Activated naive CD8-positive, alpha-beta T cell treated with anti-CD3 and anti-CD28 coated beads, Interleukin-2, amount 10 ng/mL, durations not matched to agents 7 days and 5 days (primary cell): ENCODE data around the gene CREB5. TPM values are rescaled to one million over a fixed set of nuclear protein-coding genes. Genes with fewer than 3 reads are reported as not detected.
"Not testable (repeated sequence)": the region's sequence is repeated elsewhere in the genome, so short reads cannot be mapped to it uniquely, and the experiment has no call there.

Source experiments
- ATAC-seq: fragments of 150-1000 bp; cut with Tn5 transposase; one replicate; pipeline ENCODE4 v1.10.0; 2021; ENCODE audit warnings: low read depth, moderate library complexity
- POLR2A ChIA-PET: fragments of 350-600 bp; sonication (Branson Sonifier 250); formaldehyde crosslinking; loops from one replicate; lab custom pipeline; 2021; ENCODE audit warnings: antibody characterized with exemption; lab: Charles Lee
- DNase-seq: peaks from one replicate; pipeline ENCODE4 v3.0.0; 2021
- H3K27ac Mint-ChIP-seq: one replicate; pipeline ENCODE4 v1.8.0; 2022; ENCODE audit warnings: mild to moderate bottlenecking, mixed read lengths
- H3K27me3 Mint-ChIP-seq: one replicate; pipeline ENCODE4 v1.8.0; 2022; ENCODE audit warnings: mild to moderate bottlenecking, moderate library complexity, mixed read lengths
- H3K36me3 Mint-ChIP-seq: one replicate; pipeline ENCODE4 v1.8.0; 2021; ENCODE audit warnings: mild to moderate bottlenecking, mixed read lengths
- H3K4me1 Mint-ChIP-seq: one replicate; pipeline ENCODE4 v1.8.0; 2021; ENCODE audit warnings: mixed read lengths
- H3K4me3 Mint-ChIP-seq: one replicate; pipeline ENCODE4 v1.8.0; 2022; ENCODE audit warnings: mild to moderate bottlenecking, moderate library complexity, mixed read lengths
- H3K9me3 Mint-ChIP-seq: one replicate; pipeline ENCODE4 v1.8.0; 2021; ENCODE audit warnings: mixed read lengths
- total RNA-seq, 2 experiments: library from RNA; stranded (reverse); gene quantifications; one replicate each; pipeline ENCODE4 v1.2.3, GENCODE V29; 2021

Gene CREB5
- total RNA-seq, 2 experiments from 2014 or later: not detected

DNA sequence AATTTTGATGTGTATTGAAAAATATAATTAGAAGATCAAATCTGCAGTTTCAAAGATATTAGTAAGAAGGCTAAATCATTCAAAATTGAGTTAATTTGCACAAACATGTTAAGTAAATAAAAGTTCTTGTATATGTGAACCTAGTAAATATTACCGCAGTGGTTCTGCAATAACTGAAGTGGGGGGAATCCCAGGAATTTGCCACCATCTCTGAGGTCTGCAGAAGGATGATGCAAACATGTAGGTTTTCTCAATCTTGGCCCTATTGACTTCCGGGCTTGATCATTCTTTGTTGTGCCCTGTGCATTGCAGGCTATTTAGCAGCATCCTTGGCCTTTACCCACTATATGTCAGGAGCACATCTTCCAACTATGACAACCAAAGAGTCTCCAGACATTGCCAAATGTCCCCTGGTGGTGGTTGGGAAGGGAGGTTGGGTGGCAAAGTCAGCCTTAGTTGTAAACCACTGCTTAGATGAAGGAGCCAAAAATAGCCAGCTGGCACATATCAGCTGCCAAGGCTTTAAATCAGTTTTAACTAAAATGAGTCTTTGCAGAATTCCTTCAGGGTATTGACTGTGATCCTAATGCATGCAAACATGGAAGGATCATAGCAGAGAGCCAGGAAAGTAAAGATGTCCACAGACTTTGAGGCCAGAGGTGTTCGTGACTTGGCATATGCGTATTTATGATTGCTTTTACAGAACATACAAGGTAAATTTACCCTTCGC, 399.5 kb downstream of the CREB5 start:
- Mint-ChIP-seq H3K27me3 (no peaks in the 10 kb centered on the region), H3K36me3 (no peaks in the 10 kb centered on the region), H3K27ac (no peak overlapping the region), H3K4me1 (peaks cover 4% of the 10 kb centered on the region), H3K9me3 (no peaks in the 10 kb centered on the region), H3K4me3 (no peak overlapping the region)
- DNase-seq (no peak), ATAC-seq (no peak)
- POLR2A ChIA-PET: no interaction called here

DNA sequence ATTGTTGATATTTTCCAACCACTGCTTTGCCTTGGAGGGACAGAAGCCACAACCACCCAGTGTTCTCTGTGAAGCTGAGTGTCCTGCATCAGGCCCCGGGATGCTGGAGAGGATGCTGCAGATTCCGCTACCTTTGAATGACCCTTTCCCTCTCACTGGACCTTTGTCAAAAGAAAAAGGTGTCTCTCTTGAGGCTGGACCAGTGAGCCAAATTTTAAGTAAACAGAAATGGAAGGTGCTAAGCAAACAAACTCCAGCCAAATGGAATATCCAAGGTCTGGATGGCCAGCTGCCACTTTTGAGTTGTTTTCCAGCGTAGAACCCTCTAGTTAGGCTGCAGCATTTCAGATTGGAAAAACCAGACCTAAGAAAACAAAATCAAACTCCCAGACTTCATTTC, 400.3 kb downstream of the CREB5 start:
- POLR2A ChIA-PET: no interaction called here
- H3K36me3 Mint-ChIP-seq: no peaks in the 10 kb centered on the region
- H3K4me1 Mint-ChIP-seq: peaks cover 4% of the 10 kb centered on the region
- H3K27ac Mint-ChIP-seq: no peak overlapping the region
- no peak overlapping the region for H3K4me3 Mint-ChIP-seq
- ATAC-seq (no peak), DNase-seq (no peak)
- H3K27me3 Mint-ChIP-seq: no peaks in the 10 kb centered on the region
- H3K9me3 Mint-ChIP-seq: no peaks in the 10 kb centered on the region

DNA sequence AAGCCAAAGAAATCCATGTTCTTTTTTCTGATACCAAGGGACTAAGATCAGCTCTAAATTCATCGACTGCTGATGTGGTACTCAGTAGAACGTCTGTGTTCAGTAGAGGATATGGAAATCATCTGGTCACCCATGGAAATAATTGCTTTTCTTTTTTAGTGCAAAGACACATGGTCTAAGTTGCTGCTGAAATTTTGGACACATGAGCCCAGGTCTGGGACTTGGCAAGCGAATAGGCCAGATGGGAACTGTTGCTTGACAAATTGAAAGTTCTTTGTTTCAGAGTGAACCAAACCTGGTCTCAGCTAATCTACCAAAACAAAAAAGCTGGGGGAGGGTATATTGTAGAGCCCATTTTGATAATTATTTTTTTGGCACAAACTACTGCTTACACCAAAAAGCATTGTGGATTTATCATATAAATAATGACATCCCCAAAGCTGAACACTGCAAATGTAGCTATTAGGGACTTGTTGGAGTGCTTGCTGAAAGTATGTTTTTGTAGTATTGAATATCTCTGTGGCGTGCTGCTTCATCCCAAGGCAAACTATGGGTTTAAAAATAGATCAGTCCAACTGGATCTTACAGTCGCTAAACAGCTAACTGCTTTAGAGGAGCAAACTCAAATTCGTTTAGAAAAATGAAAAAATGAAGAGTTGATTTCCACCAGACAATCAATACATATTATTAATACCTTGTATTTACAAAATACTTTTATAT, 401.1 kb downstream of the CREB5 start:
- Mint-ChIP-seq H3K27me3 (no peaks in the 10 kb centered on the region), H3K36me3 (no peaks in the 10 kb centered on the region), H3K4me3 (no peak overlapping the region), H3K4me1 (peaks cover 4% of the 10 kb centered on the region), H3K9me3 (no peaks in the 10 kb centered on the region), H3K27ac (no peak overlapping the region)
- DNase-seq (no peak), ATAC-seq (no peak)
- POLR2A ChIA-PET: no interaction called here

DNA sequence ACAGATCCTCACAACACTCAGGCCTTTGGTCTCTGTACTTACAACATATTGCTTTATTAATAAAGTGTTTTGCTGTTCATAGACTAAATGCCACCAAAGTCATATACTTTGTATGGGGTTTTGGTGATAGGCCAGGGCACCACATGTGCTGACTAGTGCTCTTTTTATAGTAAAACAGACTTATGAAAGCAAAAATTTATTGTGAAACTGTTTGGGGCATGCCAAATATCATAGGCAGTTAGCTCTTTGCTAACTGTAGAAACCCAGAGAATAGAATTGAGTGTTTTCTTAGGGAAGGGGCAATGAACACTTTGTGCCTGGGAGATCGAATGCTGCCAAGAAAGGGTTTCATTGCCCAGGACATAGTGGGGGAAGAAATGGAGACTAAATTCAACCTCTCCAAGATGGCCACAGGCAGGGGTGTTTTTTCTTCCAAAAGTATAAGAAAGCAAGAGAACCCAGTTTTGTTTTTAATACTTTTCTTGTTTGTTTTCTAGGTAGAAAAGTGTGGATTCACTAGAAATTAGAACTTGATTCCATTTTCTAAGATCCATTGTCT, 403.1 kb downstream of the CREB5 start:
- Mint-ChIP-seq H3K4me1 (no peaks in the 10 kb centered on the region), H3K36me3 (no peaks in the 10 kb centered on the region), H3K9me3 (no peaks in the 10 kb centered on the region), H3K27me3 (no peaks in the 10 kb centered on the region), H3K4me3 (no peak overlapping the region), H3K27ac (no peak overlapping the region)
- POLR2A ChIA-PET: no interaction called here
- no peak for DNase-seq
- ATAC-seq: no peak

DNA sequence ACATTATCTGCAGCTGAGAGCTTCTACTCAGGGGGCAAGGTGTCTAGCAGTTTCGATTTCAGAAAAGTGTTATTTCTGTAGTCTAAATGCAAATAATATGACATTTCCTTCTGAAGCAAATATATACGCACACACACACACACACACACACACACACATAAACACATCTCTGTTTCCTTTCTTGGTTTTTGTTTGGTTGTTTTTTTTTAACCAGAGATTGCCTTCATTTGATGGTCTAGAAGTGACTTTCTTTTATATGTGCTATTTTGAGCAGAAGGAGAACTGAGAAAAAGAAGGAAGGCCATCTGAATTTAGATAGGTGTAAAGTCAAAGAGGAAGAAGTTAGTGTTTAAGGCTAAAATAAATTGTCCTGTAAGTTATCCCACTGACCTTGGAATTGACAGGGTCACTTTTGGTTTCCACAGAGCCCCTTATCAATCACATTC, 403.6 kb downstream of the CREB5 start:
- Mint-ChIP-seq H3K27me3 (no peaks in the 10 kb centered on the region), H3K4me3 (no peak overlapping the region), H3K36me3 (no peaks in the 10 kb centered on the region), H3K9me3 (no peaks in the 10 kb centered on the region), H3K27ac (no peak overlapping the region), H3K4me1 (no peaks in the 10 kb centered on the region)
- DNase-seq (no peak), ATAC-seq (no peak)
- POLR2A ChIA-PET: no interaction called here

DNA sequence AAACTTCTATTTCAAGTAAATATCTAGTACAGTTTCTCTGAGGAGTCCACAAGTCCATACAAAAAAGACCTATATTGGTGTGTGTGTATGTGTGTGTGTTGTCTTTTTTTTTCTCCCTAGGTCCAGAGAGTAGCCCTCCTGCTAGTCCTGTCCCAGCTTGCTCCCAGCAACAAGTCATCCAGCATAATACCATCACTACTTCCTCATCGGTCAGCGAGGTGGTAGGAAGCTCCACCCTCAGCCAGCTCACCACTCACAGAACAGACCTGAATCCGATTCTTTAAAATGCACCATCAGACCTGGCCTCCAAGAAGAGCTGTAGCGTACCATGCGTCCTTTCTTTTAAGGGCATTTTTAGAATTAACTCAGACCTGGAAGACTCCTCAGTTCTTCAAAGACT, 406.7 kb downstream of the CREB5 start:
- H3K36me3 Mint-ChIP-seq: no peaks in the 10 kb centered on the region
- peaks cover 4% of the 10 kb centered on the region for H3K27me3 Mint-ChIP-seq
- no peaks in the 10 kb centered on the region for H3K9me3 Mint-ChIP-seq
- no peak overlapping the region for H3K27ac Mint-ChIP-seq
- ATAC-seq (no peak), DNase-seq (no peak)
- no peaks in the 10 kb centered on the region for H3K4me1 Mint-ChIP-seq
- POLR2A ChIA-PET: no interaction called here
- H3K4me3 Mint-ChIP-seq: no peak overlapping the region

DNA sequence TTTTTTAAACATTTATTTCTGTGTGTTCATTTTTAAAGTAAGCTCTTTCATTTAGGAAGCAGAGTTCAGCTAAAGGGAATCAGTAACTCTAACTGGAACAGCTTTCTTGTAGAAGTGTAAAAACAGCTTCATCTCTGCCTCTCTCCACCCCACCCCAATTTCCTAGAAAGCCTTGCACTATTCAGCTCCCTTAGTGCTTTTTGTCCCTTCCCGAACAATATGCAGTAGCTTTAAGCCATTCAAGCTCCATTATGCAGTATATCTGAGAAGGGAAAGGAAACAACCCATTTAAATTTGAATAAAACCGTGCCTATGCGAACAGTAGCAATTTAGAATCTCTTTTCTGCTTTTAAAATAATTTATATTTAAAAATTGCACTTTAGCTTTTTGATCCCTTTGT, 411.3 kb downstream of the CREB5 start:
- H3K4me3 Mint-ChIP-seq: no peak overlapping the region
- H3K4me1 Mint-ChIP-seq: no peaks in the 10 kb centered on the region
- H3K27ac Mint-ChIP-seq: no peak overlapping the region
- DNase-seq (no peak), ATAC-seq (no peak)
- peaks cover 16% of the 10 kb centered on the region for H3K27me3 Mint-ChIP-seq
- POLR2A ChIA-PET: no interaction called here
- no peaks in the 10 kb centered on the region for H3K36me3 Mint-ChIP-seq
- no peaks in the 10 kb centered on the region for H3K9me3 Mint-ChIP-seq

DNA sequence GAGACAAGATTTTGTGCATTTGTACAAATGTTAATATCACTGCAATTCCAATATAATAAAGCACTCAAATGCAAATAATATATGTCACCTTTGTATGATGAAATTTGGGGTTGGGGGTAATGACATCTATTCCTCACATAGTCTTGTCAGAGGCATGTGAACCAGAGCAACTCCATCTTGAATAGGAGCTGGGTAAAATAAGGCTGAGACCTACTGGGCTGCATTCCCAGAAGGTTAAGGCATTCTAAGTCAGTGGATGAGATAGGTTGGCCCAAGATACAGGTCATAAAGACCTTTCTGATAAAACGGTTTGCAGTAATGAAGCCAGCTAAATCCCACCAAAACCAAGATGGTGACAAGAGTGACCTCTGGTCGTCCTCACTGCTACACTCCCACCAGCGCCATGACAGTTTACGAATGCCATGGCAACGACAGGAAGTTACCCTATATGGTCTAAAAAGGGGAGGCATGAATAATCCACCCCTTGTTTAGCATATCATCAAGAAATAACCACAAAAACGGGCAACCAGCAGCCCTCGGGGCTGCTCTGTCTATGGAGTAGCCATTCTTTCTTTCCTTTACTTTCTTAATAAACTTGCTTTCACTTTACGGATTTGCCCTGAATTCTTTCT, 413.6 kb downstream of the CREB5 start:
- not testable (repeated sequence) for H3K4me3 Mint-ChIP-seq, ATAC-seq

DNA sequence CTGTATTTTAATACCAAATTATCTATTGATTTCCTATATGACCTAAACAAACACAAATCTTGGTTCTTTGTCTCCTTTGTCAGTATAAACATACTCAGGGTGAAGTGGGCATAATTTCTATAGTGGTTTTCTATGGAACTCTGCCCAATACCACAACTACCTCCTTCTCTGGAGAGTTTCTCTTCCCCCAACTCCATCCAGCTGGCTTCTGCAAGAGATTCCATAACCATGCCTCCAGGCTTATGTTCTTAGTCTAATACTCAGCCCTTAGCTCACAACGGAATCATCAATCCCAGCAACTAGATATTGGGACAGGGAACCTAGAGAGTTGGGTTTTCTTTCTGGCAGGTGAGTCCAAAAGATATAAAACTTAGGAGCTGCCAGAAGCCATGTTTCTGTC, 418.5 kb downstream of the CREB5 start:
- DNase-seq: no peak
- H3K36me3 Mint-ChIP-seq: no peaks in the 10 kb centered on the region
- no peak for ATAC-seq
- POLR2A ChIA-PET: no interaction called here
- no peak overlapping the region for H3K27ac Mint-ChIP-seq
- no peaks in the 10 kb centered on the region for H3K4me1 Mint-ChIP-seq
- H3K27me3 Mint-ChIP-seq: peaks cover 11% of the 10 kb centered on the region
- H3K4me3 Mint-ChIP-seq: no peak overlapping the region
- H3K9me3 Mint-ChIP-seq: no peaks in the 10 kb centered on the region

More for the DNA sequence above, 413.6 kb downstream of the CREB5 start:
- DNase-seq, H3K27ac Mint-ChIP-seq, POLR2A ChIA-PET, H3K4me1 Mint-ChIP-seq, H3K9me3 Mint-ChIP-seq, H3K36me3 Mint-ChIP-seq: not testable (repeated sequence)
- H3K27me3 Mint-ChIP-seq: peaks cover 16% of the 10 kb centered on the region

DNA sequence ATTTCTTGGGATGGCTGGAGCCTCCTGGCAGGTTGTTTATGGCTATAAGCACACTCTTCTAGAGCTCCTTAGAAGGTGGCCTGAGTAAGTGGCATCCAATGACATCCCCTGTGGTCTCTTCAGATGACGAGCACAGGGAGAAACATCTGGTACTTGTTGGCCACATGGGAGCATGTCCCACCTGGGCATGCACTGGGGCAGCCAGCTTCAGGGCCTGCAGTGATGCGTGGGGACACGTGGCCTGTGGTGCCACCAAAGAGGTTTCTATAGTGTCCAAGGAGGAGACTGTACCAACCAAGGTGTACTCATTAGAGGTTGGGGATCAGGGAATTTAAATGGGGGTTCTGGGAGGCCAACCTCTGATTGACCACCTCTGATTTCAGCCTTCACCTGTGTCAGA, 420.4 kb downstream of the CREB5 start:
- H3K4me3 Mint-ChIP-seq: no peak overlapping the region
- no peak for DNase-seq
- H3K36me3 Mint-ChIP-seq: no peaks in the 10 kb centered on the region
- peaks cover 3% of the 10 kb centered on the region for H3K27me3 Mint-ChIP-seq
- H3K27ac Mint-ChIP-seq: no peak overlapping the region
- POLR2A ChIA-PET: no interaction called here
- ATAC-seq: no peak
- H3K4me1 Mint-ChIP-seq: no peaks in the 10 kb centered on the region
- H3K9me3 Mint-ChIP-seq: no peaks in the 10 kb centered on the region

DNA sequence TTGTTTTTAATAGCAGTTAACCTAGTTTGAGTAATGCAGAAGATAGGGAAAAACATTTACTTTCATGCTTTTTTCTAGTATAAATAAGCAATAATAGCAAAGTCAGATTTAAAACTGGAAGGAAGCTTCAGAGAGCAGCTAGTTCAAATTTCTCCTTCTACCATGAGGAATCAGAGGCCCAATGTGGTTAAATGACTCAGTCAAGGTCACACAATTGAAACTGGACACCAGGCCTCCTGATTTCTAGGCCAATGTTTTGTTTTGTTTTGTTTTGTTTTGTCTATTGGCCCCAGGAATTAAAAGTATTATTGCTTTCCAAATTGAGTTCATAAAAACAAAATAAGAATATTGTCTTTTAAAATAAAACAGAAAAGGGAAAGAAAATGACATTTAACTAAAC, 423.5 kb downstream of the CREB5 start:
- Mint-ChIP-seq H3K4me1 (no peaks in the 10 kb centered on the region), H3K9me3 (no peaks in the 10 kb centered on the region), H3K27ac (no peak overlapping the region), H3K27me3 (peaks cover 6% of the 10 kb centered on the region), H3K4me3 (no peak overlapping the region), H3K36me3 (no peaks in the 10 kb centered on the region)
- POLR2A ChIA-PET: no interaction called here
- no peak for DNase-seq
- no peak for ATAC-seq

DNA sequence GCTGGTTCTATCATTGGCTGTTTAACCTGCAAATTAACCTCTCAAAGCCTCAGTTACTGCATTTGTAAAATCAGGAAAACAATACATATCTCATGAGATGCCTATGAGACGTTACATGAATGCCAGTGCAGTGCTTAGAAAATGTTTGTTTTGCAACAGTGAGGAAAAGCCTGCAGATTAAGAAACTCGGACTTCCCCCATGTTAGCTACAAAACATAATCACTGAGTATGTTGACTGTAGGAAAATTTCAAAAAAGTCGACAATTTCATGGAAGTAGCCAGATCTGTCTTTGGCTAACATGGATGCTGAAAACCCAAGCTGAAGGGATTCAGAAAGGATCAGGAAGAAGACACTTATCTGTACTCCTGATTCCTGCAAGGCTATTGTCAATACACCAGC, 424.4 kb downstream of the CREB5 start:
- Mint-ChIP-seq H3K27ac (no peak overlapping the region), H3K4me1 (no peaks in the 10 kb centered on the region), H3K4me3 (no peak overlapping the region), H3K27me3 (peaks cover 7% of the 10 kb centered on the region), H3K36me3 (no peaks in the 10 kb centered on the region), H3K9me3 (no peaks in the 10 kb centered on the region)
- ATAC-seq (no peak), DNase-seq (no peak)
- POLR2A ChIA-PET: no interaction called here

DNA sequence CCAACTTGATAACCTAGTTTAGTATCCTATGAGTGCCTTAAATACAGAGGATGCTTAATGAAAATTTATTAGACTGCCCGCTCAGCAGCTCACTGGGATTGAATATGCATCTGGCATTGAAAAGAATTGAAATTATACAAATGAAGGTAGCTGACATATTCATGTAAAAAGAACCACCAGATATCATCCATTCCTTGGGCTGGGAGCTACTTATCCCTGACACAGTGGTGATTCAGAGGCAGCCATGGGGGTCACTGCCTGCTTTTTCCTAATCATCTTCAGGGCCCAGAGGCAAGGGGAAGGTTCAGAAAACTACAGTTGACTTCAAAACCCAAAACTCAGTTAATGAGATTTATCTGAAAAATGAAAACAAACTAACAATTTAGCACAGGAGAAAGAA, 424.9 kb downstream of the CREB5 start:
- no peak for ATAC-seq
- H3K27me3 Mint-ChIP-seq: peaks cover 7% of the 10 kb centered on the region
- no peak overlapping the region for H3K27ac Mint-ChIP-seq
- POLR2A ChIA-PET: no interaction called here
- DNase-seq: no peak
- H3K4me3 Mint-ChIP-seq: no peak overlapping the region
- H3K4me1 Mint-ChIP-seq: no peaks in the 10 kb centered on the region
- H3K9me3 Mint-ChIP-seq: no peaks in the 10 kb centered on the region
- H3K36me3 Mint-ChIP-seq: no peaks in the 10 kb centered on the region
